ENCODE results near the gene HEPACAM.

HEPACAM gene

GRCh38 chr11:124884869-124885479, 50.9 kb downstream of the HEPACAM start:
- no peak for DNase-seq (ENCODE audit: low spot score)

GRCh38 chr11:124884340-124884739, 51.5 kb downstream of the HEPACAM start:
- no peak for DNase-seq (ENCODE audit: low spot score)

GRCh38 chr11:124882339-124883071, 53.3 kb downstream of the HEPACAM start:
- DNase-seq (ENCODE audit: low spot score): peak; percentile 20

- DNase-seq (ENCODE audit: low spot score): no peak
These were observed 54.9 kb downstream of the HEPACAM start for GRCh38 chr11:124880958-124881357.

GRCh38 chr11:124880290-124880611, 55.6 kb downstream of the HEPACAM start:
- DNase-seq (ENCODE audit: low spot score): no peak

GRCh38 chr11:124879493-124880289, 56.2 kb downstream of the HEPACAM start:
- DNase-seq (ENCODE audit: low spot score): no peak

GRCh38 chr11:124878759-124879492, 56.9 kb downstream of the HEPACAM start:
- no peak for DNase-seq (ENCODE audit: low spot score)

- DNase-seq (ENCODE audit: low spot score): no peak
These were observed 57.7 kb downstream of the HEPACAM start for GRCh38 chr11:124877910-124878758.

GRCh38 chr11:124877631-124877909, 58.3 kb downstream of the HEPACAM start:
- no peak for DNase-seq (ENCODE audit: low spot score)

- DNase-seq (ENCODE audit: low spot score): no peak
These were observed 58.8 kb downstream of the HEPACAM start for GRCh38 chr11:124876818-124877630.

- DNase-seq (ENCODE audit: low spot score): peak; percentile 85
These were observed 59.7 kb downstream of the HEPACAM start for GRCh38 chr11:124875943-124876817.

- no peak for DNase-seq (ENCODE audit: low spot score)
These were observed 60.4 kb downstream of the HEPACAM start for GRCh38 chr11:124875401-124875800.

GRCh38 chr11:124874571-124875255, 61.1 kb downstream of the HEPACAM start:
- DNase-seq (ENCODE audit: low spot score): no peak

GRCh38 chr11:124873951-124874350, 61.9 kb downstream of the HEPACAM start:
- DNase-seq (ENCODE audit: low spot score): no peak

- no peak for DNase-seq (ENCODE audit: low spot score)
These were observed 63.1 kb downstream of the HEPACAM start for GRCh38 chr11:124872741-124873140.

- DNase-seq (ENCODE audit: low spot score): no peak
These were observed 63.6 kb downstream of the HEPACAM start for GRCh38 chr11:124872280-124872679.

- DNase-seq (ENCODE audit: low spot score): no peak
These were observed 65.4 kb downstream of the HEPACAM start for GRCh38 chr11:124870430-124870829.

- no peak for DNase-seq (ENCODE audit: low spot score)
These were observed 65.9 kb downstream of the HEPACAM start for GRCh38 chr11:124869856-124870387.

- DNase-seq (ENCODE audit: low spot score): no peak
These were observed 66.5 kb downstream of the HEPACAM start for GRCh38 chr11:124869331-124869730.

All from cerebellar cortex (tissue), 1 donor.